Smooth muscle cell (in vitro differentiated cells): ENCODE results near the gene DNASE1. TPM values are rescaled to one million over a fixed set of nuclear protein-coding genes. Genes with fewer than 3 reads are reported as not detected.
A peak's percentile ranks its signal among the peaks of the same experiment; 100 is the strongest.
"Not testable (repeated sequence)": the region's sequence is repeated elsewhere in the genome, so short reads cannot be mapped to it uniquely, and the experiment has no call there.

Source experiments
- DNase-seq: peaks from one replicate; lab custom pipeline; 2025; ENCODE audit not compliant: unreplicated experiment; lab: John Stamatoyannopoulos, UW
- H2AFZ ChIP-seq: fragments of 200-600 bp; sonication (generic); 2 replicates; pipeline ENCODE4 v1.6.0; 2016; ENCODE audit warnings: antibody characterized with exemption, low read depth, mild to moderate bottlenecking
- H3F3A ChIP-seq: fragments of 200-600 bp; sonication (generic); 2 replicates; pipeline ENCODE4 v1.6.0; 2017; ENCODE audit warnings: antibody characterized with exemption, low read depth
- H3K27ac ChIP-seq: fragments of 200-600 bp; sonication (generic); 2 replicates; pipeline ENCODE4 v1.5.1; 2016; ENCODE audit warnings: low read depth, mild to moderate bottlenecking
- H3K27me3 ChIP-seq: fragments of 200-600 bp; sonication (generic); 2 replicates; pipeline ENCODE4 v1.6.1; 2016; ENCODE audit warnings: low read depth, mild to moderate bottlenecking
- H3K36me3 ChIP-seq: fragments of 200-600 bp; sonication (generic); 2 replicates; pipeline ENCODE4 v1.5.1; 2016; ENCODE audit warnings: low read depth
- H3K4me1 ChIP-seq: fragments of 200-600 bp; sonication (generic); 2 replicates; pipeline ENCODE4 v1.5.1; 2016; ENCODE audit warnings: low read depth
- H3K4me2 ChIP-seq: fragments of 200-600 bp; sonication (generic); 2 replicates; pipeline ENCODE4 v1.6.0; 2016; ENCODE audit warnings: mild to moderate bottlenecking
- H3K4me3 ChIP-seq: fragments of 200-600 bp; sonication (generic); 2 replicates; pipeline ENCODE4 v1.5.1; 2016; ENCODE audit warnings: mild to moderate bottlenecking
- H3K79me2 ChIP-seq: fragments of 200-600 bp; sonication (generic); 2 replicates; pipeline ENCODE4 v1.6.0; 2016; ENCODE audit warnings: low read depth, mild to moderate bottlenecking
- H3K9ac ChIP-seq: fragments of 200-600 bp; sonication (generic); 2 replicates; pipeline ENCODE4 v1.6.0; 2016; ENCODE audit warnings: low read depth
- H3K9me3 ChIP-seq: fragments of 200-600 bp; sonication (generic); replicated peaks from 2 replicates; pipeline ENCODE4 v1.5.1; 2016; ENCODE audit warnings: low read depth
- H4K20me1 ChIP-seq: fragments of 200-600 bp; sonication (generic); 2 replicates; pipeline ENCODE4 v1.6.0; 2016; ENCODE audit warnings: low read depth
- CTCF ChIP-seq: fragments of 200-600 bp; sonication (generic); IDR thresholded peaks from 2 replicates; pipeline ENCODE4 v1.5.1; 2017; ENCODE audit warnings: borderline replicate concordance, mild to moderate bottlenecking, antibody characterized with exemption; ENCODE audit not compliant: insufficient read depth, poor library complexity, severe bottlenecking
- WGBS: methylation state at CpG from one replicate; pipeline ENCODE4 v1.1.7; 2016; ENCODE audit warnings: low lambda C conversion rate; 5-methylcytosine and 5-hydroxymethylcytosine counted together
- polyA plus RNA-seq: library from polyadenylated mRNA; unstranded; fragments of >200 nt; fragmentation: Nextera tagmentation; extraction: Ambion mirVana; gene quantifications from 2 replicates; pipeline ENCODE4 v1.2.1, GENCODE V29; 2016
- total RNA-seq: library from RNA; depleted of rRNA; stranded (reverse); fragments of >200 nt; gene quantifications from 2 replicates; pipeline ENCODE4 v1.2.3, GENCODE V29; 2014

DNASE1 gene
- total and polyA plus RNA-seq, 2 experiments from 2014 or later = 8.1 to 37.8 TPM

- TF ChIP-seq CTCF = no peak
- Histone ChIP-seq H3K4me2 (no peak overlapping the region), H3K4me1 (no peaks in the 10 kb centered on the region), H4K20me1 (no peaks in the 10 kb centered on the region), H2AFZ (no peak overlapping the region), H3K9me3 (no peaks in the 10 kb centered on the region), H3K27me3 (no peaks in the 10 kb centered on the region), H3F3A (no peaks in the 10 kb centered on the region), H3K4me3 (no peak overlapping the region), H3K79me2 (peaks cover 26% of the 10 kb centered on the region), H3K36me3 (peaks cover 5% of the 10 kb centered on the region), H3K9ac (no peak overlapping the region), H3K27ac (no peak overlapping the region)
- no peak for DNase-seq
- WGBS = 95% methylated on average over 5 of the region's 5 CpGs
Observed at GRCh38 chr16:3608069-3608468, 46.4 kb upstream of the DNASE1 start.

GRCh38 chr16:3608976-3609375 lies 45.5 kb upstream of the DNASE1 start:
- not testable (repeated sequence) for H3K4me3 ChIP-seq, H3K4me1 ChIP-seq, H3K9me3 ChIP-seq, H3K36me3 ChIP-seq, DNase-seq, H3K4me2 ChIP-seq, H3K27me3 ChIP-seq, H2AFZ ChIP-seq, H3K27ac ChIP-seq, H3F3A ChIP-seq, H4K20me1 ChIP-seq, H3K9ac ChIP-seq
- WGBS = 98% methylated on average over 13 of the region's 13 CpGs
- H3K79me2 ChIP-seq = peaks cover 33% of the 10 kb centered on the region

DNA sequence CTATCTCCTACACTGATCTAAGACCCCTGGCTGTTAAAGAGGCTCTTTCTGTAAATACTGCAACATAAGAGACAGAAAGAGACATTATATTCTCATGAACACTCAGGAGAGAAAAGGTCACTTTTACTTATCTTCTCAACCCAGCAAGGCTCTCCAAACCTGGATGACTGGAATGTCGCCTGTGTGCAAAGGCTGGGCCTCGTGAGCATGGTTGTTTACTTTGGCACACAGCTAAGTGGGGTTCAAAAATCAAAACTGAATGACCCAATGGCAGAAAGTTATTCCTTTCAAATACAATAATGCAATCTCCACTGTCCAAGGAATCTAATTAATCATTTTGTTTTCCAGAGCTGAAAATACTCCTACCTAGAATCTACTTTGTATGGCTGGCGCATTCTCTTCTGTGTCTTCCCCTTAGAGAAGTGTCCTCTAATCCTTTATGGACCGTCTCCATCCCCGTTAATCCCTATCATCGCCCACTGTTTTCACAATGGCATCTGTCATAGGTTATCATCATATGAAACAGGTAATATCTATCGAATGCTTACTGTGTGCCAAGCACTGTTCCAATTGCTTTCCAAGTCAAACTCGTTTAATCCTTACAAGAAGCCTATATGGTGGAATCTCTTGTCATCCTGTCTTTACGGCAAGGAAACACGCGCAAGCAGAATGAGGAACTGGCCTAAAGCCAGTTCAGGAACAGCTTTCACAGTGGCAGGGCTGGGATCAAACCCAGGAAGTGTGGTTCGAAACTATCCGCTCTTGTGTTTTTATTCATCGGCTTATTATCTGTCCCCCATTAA lies 44.4 kb upstream of the DNASE1 start:
- Histone ChIP-seq H3K9me3 (no peaks in the 10 kb centered on the region), H3K27me3 (no peaks in the 10 kb centered on the region), H4K20me1 (no peaks in the 10 kb centered on the region), H3K79me2 (peaks cover 44% of the 10 kb centered on the region), H3K27ac (no peak overlapping the region), H3K9ac (no peak overlapping the region), H3F3A (no peaks in the 10 kb centered on the region), H2AFZ (no peak overlapping the region), H3K36me3 (no peaks in the 10 kb centered on the region), H3K4me3 (peak overlapping the region; percentile 95), H3K4me1 (no peaks in the 10 kb centered on the region), H3K4me2 (peak overlapping the region; percentile 97)
- WGBS = 89% methylated on average over 14 of the region's 14 CpGs
- TF ChIP-seq CTCF = no peak
- no peak for DNase-seq

- peak overlapping the region; percentile 91 for H2AFZ ChIP-seq
- H3K79me2 ChIP-seq = peaks cover 51% of the 10 kb centered on the region
- H4K20me1 ChIP-seq = no peaks in the 10 kb centered on the region
- H3F3A ChIP-seq = no peaks in the 10 kb centered on the region
- DNase-seq = no peak
- no peak for TF ChIP-seq CTCF
- H3K4me1 ChIP-seq = no peaks in the 10 kb centered on the region
- peak overlapping the region; percentile 95 for H3K4me3 ChIP-seq
- peak overlapping the region; percentile 88 for H3K9ac ChIP-seq
- peak overlapping the region; percentile 97 for H3K4me2 ChIP-seq
- H3K27me3 ChIP-seq = no peaks in the 10 kb centered on the region
- WGBS = 6% methylated on average over 10 of the region's 10 CpGs
- H3K27ac ChIP-seq = peak overlapping the region; percentile 56
- no peaks in the 10 kb centered on the region for H3K9me3 ChIP-seq
- no peaks in the 10 kb centered on the region for H3K36me3 ChIP-seq
Observed at GRCh38 chr16:3610698-3611145, 43.8 kb upstream of the DNASE1 start.
